GM12891 (cell line): ENCODE data around the gene HERC5.

ENCODE experiments used
- PAX5 ChIP-seq: IDR thresholded peaks from 2 replicates; pipeline ENCODE4 v1.6.1; 2011; ENCODE audit warnings: low read length, moderate library complexity, mild to moderate bottlenecking; ENCODE audit not compliant: insufficient read depth, severe bottlenecking
- POLR2A ChIP-seq: IDR thresholded peaks from 2 replicates; pipeline ENCODE4 v1.6.1; 2011; ENCODE audit warnings: low read depth, low read length, control low read depth
- POLR2AphosphoS5 ChIP-seq: IDR thresholded peaks from 2 replicates; pipeline ENCODE4 v1.6.1; 2011; ENCODE audit warnings: low read depth, low read length, control low read depth
- SPI1 ChIP-seq: IDR thresholded peaks from 2 replicates; pipeline ENCODE4 v1.6.1; 2011; ENCODE audit warnings: low read depth, low read length, control low read depth
- TAF1 ChIP-seq: IDR thresholded peaks from 2 replicates; pipeline ENCODE4 v1.6.1; 2011; ENCODE audit warnings: low read depth, low read length, control low read depth

- TF ChIP-seq POLR2A (no peak), POLR2AphosphoS5 (no peak), TAF1 (no peak), SPI1 (no peak), PAX5 (no peak)
Measured at GRCh38 chr4:88440146-88440545, 16.8 kb upstream of the HERC5 start.
